ENCODE measurements around the gene AP4S1. TPM values are rescaled to one million over a fixed set of nuclear protein-coding genes. Genes with fewer than 3 reads are reported as not detected.
A peak's percentile ranks its signal among the peaks of the same experiment; 100 is the strongest.
"Not testable (repeated sequence)": the region's sequence is repeated elsewhere in the genome, so short reads cannot be mapped to it uniquely, and the experiment has no call there.

The AP4S1 gene
- total RNA-seq, 4 donors from 2014 or later, result 2.0 to 5.7 (median 4.2) TPM

- WGBS, 2 donors, result 45 to 51% methylated on average over 3 of the region's 3 CpGs
- intact Hi-C loops (cut with DNase I), result no loop called here
- H3K4me3 ChIP-seq, result no peak overlapping the region
- H3K36me3 ChIP-seq, result no peaks in the 10 kb centered on the region
- peaks cover 0 to 12% (median 0%) of the 10 kb centered on the region in 3 donors for H3K4me1 ChIP-seq
- no peak for TF ChIP-seq POLR2A (IDR thresholded peaks at IDR 0.05)
- TF ChIP-seq, protein P1, sequence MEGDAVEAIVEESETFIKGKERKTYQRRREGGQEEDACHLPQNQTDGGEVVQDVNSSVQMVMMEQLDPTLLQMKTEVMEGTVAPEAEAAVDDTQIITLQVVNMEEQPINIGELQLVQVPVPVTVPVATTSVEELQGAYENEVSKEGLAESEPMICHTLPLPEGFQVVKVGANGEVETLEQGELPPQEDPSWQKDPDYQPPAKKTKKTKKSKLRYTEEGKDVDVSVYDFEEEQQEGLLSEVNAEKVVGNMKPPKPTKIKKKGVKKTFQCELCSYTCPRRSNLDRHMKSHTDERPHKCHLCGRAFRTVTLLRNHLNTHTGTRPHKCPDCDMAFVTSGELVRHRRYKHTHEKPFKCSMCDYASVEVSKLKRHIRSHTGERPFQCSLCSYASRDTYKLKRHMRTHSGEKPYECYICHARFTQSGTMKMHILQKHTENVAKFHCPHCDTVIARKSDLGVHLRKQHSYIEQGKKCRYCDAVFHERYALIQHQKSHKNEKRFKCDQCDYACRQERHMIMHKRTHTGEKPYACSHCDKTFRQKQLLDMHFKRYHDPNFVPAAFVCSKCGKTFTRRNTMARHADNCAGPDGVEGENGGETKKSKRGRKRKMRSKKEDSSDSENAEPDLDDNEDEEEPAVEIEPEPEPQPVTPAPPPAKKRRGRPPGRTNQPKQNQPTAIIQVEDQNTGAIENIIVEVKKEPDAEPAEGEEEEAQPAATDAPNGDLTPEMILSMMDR (IDR thresholded peaks at IDR 0.05), result no peak
- H3K27ac ChIP-seq, result no peak overlapping the region
- no peak for DNase-seq
- no peaks in the 10 kb centered on the region for H3K27me3 ChIP-seq
- no peaks in the 10 kb centered on the region for H3K9me3 ChIP-seq
These were observed 17.9 kb downstream of the AP4S1 start for GRCh38 chr14:31043379-31043778.

GRCh38 chr14:31045501-31046080, 20.1 kb downstream of the AP4S1 start:
- no peak for DNase-seq
- no peaks in the 10 kb centered on the region for H3K9me3 ChIP-seq
- H3K27me3 ChIP-seq, result no peaks in the 10 kb centered on the region
- no peaks in the 10 kb centered on the region for H3K36me3 ChIP-seq
- H3K4me3 ChIP-seq, result no peak overlapping the region
- no peak for TF ChIP-seq POLR2A (IDR thresholded peaks at IDR 0.05)
- TF ChIP-seq, protein P1 (IDR thresholded peaks at IDR 0.05), result no peak
- no peak overlapping the region for H3K27ac ChIP-seq
- WGBS, 2 donors, result 92% methylated on average over 6 to 8 of the region's 8 CpGs
- H3K4me1 ChIP-seq, result peaks cover 0 to 10% (median 0%) of the 10 kb centered on the region in 3 donors
- intact Hi-C loops (cut with DNase I), result no loop called here

GRCh38 chr14:31047503-31047902, 22.1 kb downstream of the AP4S1 start:
- peaks cover 0 to 10% (median 0%) of the 10 kb centered on the region in 3 donors for H3K4me1 ChIP-seq
- TF ChIP-seq, protein P1 (IDR thresholded peaks at IDR 0.05), result no peak
- no peak for TF ChIP-seq POLR2A (IDR thresholded peaks at IDR 0.05)
- no peaks in the 10 kb centered on the region for H3K36me3 ChIP-seq
- H3K4me3 ChIP-seq, result no peak overlapping the region
- no peaks in the 10 kb centered on the region for H3K9me3 ChIP-seq
- no peak for DNase-seq
- H3K27me3 ChIP-seq, result no peaks in the 10 kb centered on the region
- WGBS, 2 donors, result 83 to 92% methylated on average over 8 to 10 of the region's 10 CpGs
- H3K27ac ChIP-seq, result no peak overlapping the region
- intact Hi-C loops (cut with DNase I), result no loop called here

- Histone ChIP-seq H3K36me3 (no peaks in the 10 kb centered on the region), H3K27me3 (no peaks in the 10 kb centered on the region), H3K4me3 (no peak overlapping the region), H3K27ac (no peak overlapping the region), H3K4me1 (peaks cover 0 to 17% (median 0%) of the 10 kb centered on the region in 3 donors), H3K9me3 (no peaks in the 10 kb centered on the region)
- DNase-seq, result no peak
- TF ChIP-seq, protein P1 (IDR thresholded peaks at IDR 0.05), result no peak
- WGBS, 2 donors, result 84 to 86% methylated on average over 5 of the region's 7 CpGs
- intact Hi-C loops (cut with DNase I), result no loop called here
These were observed 25.6 kb downstream of the AP4S1 start for GRCh38 chr14:31051023-31051422.

GRCh38 chr14:31051511-31051910, 26.1 kb downstream of the AP4S1 start:
- Histone ChIP-seq H3K36me3 (no peaks in the 10 kb centered on the region), H3K27me3 (no peaks in the 10 kb centered on the region), H3K27ac (no peak overlapping the region), H3K9me3 (no peaks in the 10 kb centered on the region), H3K4me1 (peaks cover 0 to 17% (median 0%) of the 10 kb centered on the region in 3 donors), H3K4me3 (no peak overlapping the region)
- DNase-seq, result no peak
- 58 to 66% methylated on average over 4 of the region's 4 CpGs for WGBS, 2 donors
- TF ChIP-seq POLR2A (IDR thresholded peaks at IDR 0.05), result no peak
- TF ChIP-seq, protein P1 (IDR thresholded peaks at IDR 0.05), result no peak
- intact Hi-C loops (cut with DNase I), result no loop called here

DNA sequence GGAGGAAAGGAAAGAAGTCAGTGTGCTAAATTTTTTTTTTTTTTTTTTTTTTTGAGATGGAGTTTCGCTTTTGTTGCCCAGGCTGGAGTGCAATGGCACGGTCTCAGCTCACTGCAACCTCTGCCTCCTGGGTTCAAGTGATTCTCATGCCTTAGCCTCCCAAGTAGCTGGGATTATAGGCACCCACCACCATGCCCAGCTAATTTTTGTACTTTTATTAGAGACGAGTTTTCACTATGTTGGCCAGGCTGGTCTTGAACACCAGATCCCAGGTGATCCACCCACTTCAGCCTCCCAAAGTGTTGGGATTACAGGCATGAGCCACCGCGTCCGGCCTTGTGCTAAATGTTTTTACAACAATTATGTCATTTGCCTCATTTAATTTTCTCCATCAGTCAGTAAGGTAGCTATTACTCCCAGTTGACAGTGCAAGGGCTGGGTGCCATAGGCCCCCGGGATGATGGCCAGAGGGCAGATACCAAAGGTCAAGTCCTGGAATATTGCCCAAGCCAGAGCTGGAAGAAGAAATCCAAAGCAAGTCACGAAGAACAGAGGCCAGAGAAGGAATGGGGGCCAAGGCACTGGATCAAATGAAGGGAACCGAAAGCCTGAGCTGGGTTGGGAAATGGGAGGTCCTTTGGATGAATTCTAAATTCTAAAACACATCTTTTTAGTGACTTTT, 27.6 kb downstream of the AP4S1 start:
- H3K27me3 ChIP-seq; H3K9me3 ChIP-seq; DNase-seq; H3K36me3 ChIP-seq; intact Hi-C loops (cut with DNase I); H3K4me3 ChIP-seq: not testable (repeated sequence)
- H3K4me1 ChIP-seq, result peaks cover 0 to 32% (median 6%) of the 10 kb centered on the region in 3 donors
- H3K27ac ChIP-seq, result peak overlapping the region in 1 of 4 donors; percentile 18
- 56 to 60% methylated on average over 9 of the region's 9 CpGs for WGBS, 2 donors
